MCF 10A (cell line): ENCODE measurements around the gene CEMIP. TPM values are rescaled to one million over a fixed set of nuclear protein-coding genes. Genes with fewer than 3 reads are reported as not detected.

Experiments
- BruUV-seq: library from RNA; stranded (reverse); fragments of 400-500 nt; replicated peaks from 2 replicates; lab custom pipeline; 2021; lab: Mats Ljungman, UMichigan
- CTCF ChIA-PET: fragments of 300-600 bp; sonication (Branson Sonifier 250); formaldehyde crosslinking; extraction: SDS; loops from one replicate; lab custom pipeline; 2021; ENCODE audit warnings: antibody characterized with exemption, inconsistent platforms; lab: Yijun Ruan, JAX
- POLR2A ChIA-PET: fragments of 300-600, 350-650 bp; sonication (Branson Sonifier 250); formaldehyde crosslinking; extraction: SDS; loops from one replicate; lab custom pipeline; 2020; ENCODE audit warnings: antibody characterized with exemption, inconsistent platforms; lab: Yijun Ruan, JAX
- DNase-seq: peaks from one replicate; pipeline ENCODE4 v3.0.0-alpha.2; 2018; ENCODE audit not compliant: unreplicated experiment
- H3K27ac Mint-ChIP-seq: one replicate; pipeline ENCODE4 v1.8.0; 2022; ENCODE audit warnings: mild to moderate bottlenecking, low read depth, mixed read lengths; ENCODE audit not compliant: unreplicated experiment
- H3K27me3 Mint-ChIP-seq: one replicate; pipeline ENCODE4 v1.8.0; 2022; ENCODE audit warnings: mixed read lengths; ENCODE audit not compliant: insufficient read depth, unreplicated experiment
- H3K36me3 Mint-ChIP-seq: one replicate; pipeline ENCODE4 v1.8.0; 2022; ENCODE audit warnings: mild to moderate bottlenecking, moderate library complexity, mixed read lengths; ENCODE audit not compliant: insufficient read depth, unreplicated experiment
- H3K4me1 Mint-ChIP-seq: one replicate; pipeline ENCODE4 v1.8.0; 2022; ENCODE audit warnings: mixed read lengths; ENCODE audit not compliant: insufficient read depth, unreplicated experiment
- H3K4me3 Mint-ChIP-seq: one replicate; pipeline ENCODE4 v1.8.0; 2022; ENCODE audit warnings: mild to moderate bottlenecking, moderate library complexity, mixed read lengths; ENCODE audit not compliant: unreplicated experiment
- H3K9me3 Mint-ChIP-seq: one replicate; pipeline ENCODE4 v1.8.0; 2022; ENCODE audit warnings: mixed read lengths; ENCODE audit not compliant: unreplicated experiment
- CTCF ChIP-seq: fragments of 200-600 bp; IDR thresholded peaks from one replicate; pipeline ENCODE4 v1.8.0; 2022; ENCODE audit warnings: antibody characterized with exemption, mild to moderate bottlenecking; ENCODE audit not compliant: unreplicated experiment
- intact Hi-C: fragments of 100-400 bp; cut with micrococcal nuclease; formaldehyde crosslinking; loops from 2 replicates; pipeline ENCODE4 v1.14.1; 2022
- total RNA-seq: library from RNA; stranded (reverse); gene quantifications from 2 replicates; pipeline ENCODE4 v1.2.3, GENCODE V29; 2022

Gene CEMIP
- total RNA-seq, 1 experiment from 2014 or later: 0.14 TPM

- no peaks in the 10 kb centered on the region for H3K36me3 Mint-ChIP-seq
- H3K27ac Mint-ChIP-seq: no peak overlapping the region
- DNase-seq: no peak
- no TSS peak for BruUV-seq
- no peak overlapping the region for H3K4me3 Mint-ChIP-seq
- peaks cover 8% of the 10 kb centered on the region for H3K4me1 Mint-ChIP-seq
- ChIA-PET CTCF (no interaction called here), POLR2A (interaction anchor here (0.8 kb wide), 1 partner anchor 9 kb away, joined by 3 read pairs; no protein-coding TSS in a partner anchor)
- H3K9me3 Mint-ChIP-seq: no peaks in the 10 kb centered on the region
- TF ChIP-seq CTCF: no peak
- intact Hi-C loops: no loop called here
- H3K27me3 Mint-ChIP-seq: no peaks in the 10 kb centered on the region
These were observed 94.3 kb downstream of the CEMIP start for GRCh38 chr15:80873366-80873952.

- intact Hi-C loops: no loop called here
- no peak overlapping the region for H3K27ac Mint-ChIP-seq
- no peaks in the 10 kb centered on the region for H3K9me3 Mint-ChIP-seq
- no peaks in the 10 kb centered on the region for H3K36me3 Mint-ChIP-seq
- TF ChIP-seq CTCF: no peak
- ChIA-PET POLR2A (no interaction called here), CTCF (no interaction called here)
- peaks cover 18% of the 10 kb centered on the region for H3K4me1 Mint-ChIP-seq
- no TSS peak for BruUV-seq
- no peaks in the 10 kb centered on the region for H3K27me3 Mint-ChIP-seq
- H3K4me3 Mint-ChIP-seq: no peak overlapping the region
- DNase-seq: no peak
These were observed 96.6 kb downstream of the CEMIP start for GRCh38 chr15:80875568-80876347.

- intact Hi-C loops: no loop called here
- Mint-ChIP-seq H3K36me3 (no peaks in the 10 kb centered on the region), H3K27ac (no peak overlapping the region), H3K4me1 (peaks cover 18% of the 10 kb centered on the region), H3K27me3 (no peaks in the 10 kb centered on the region), H3K4me3 (no peak overlapping the region), H3K9me3 (no peaks in the 10 kb centered on the region)
- CTCF ChIA-PET: no interaction called here
- BruUV-seq: no TSS peak
- TF ChIP-seq CTCF: no peak
- no peak for DNase-seq
- POLR2A ChIA-PET: no interaction called here
These were observed 97.1 kb downstream of the CEMIP start for GRCh38 chr15:80876348-80876674.

- DNase-seq: no peak
- Mint-ChIP-seq H3K4me1 (peaks cover 18% of the 10 kb centered on the region), H3K9me3 (no peaks in the 10 kb centered on the region), H3K36me3 (no peaks in the 10 kb centered on the region), H3K27me3 (no peaks in the 10 kb centered on the region), H3K27ac (no peak overlapping the region), H3K4me3 (no peak overlapping the region)
- ChIA-PET CTCF (no interaction called here), POLR2A (interaction anchor here (0.7 to 1.2 kb wide), 2 partner anchors 11 to 158 kb away, joined by 3 read pairs; no protein-coding TSS in a partner anchor)
- intact Hi-C loops: no loop called here
- BruUV-seq: no TSS peak
- TF ChIP-seq CTCF: no peak
These were observed 99.2 kb downstream of the CEMIP start for GRCh38 chr15:80878242-80878866.
